HL-60/S4 treated with retinoic acid at 250 ng/mL for 4 days and 3 days (cell line): ENCODE measurements around the gene PRKCQ.

Experiments used
- in situ Hi-C: fragments of 300-500 bp; cut with MboI; formaldehyde crosslinking; loops from 2 replicates; pipeline ENCODE4 v1.7.0; 2022; ENCODE audit warnings: low sequenced_read_pairs

Gene PRKCQ

GRCh38 chr10:6570893-6571292, 9.2 kb downstream of the PRKCQ start:
- in situ Hi-C loops, result no loop called here

- in situ Hi-C loops, result no loop called here
These were observed 10.8 kb downstream of the PRKCQ start for GRCh38 chr10:6569259-6569658.

- in situ Hi-C loops, result no loop called here
These were observed 12.2 kb downstream of the PRKCQ start for GRCh38 chr10:6567884-6568283.

GRCh38 chr10:6567203-6567703, 12.8 kb downstream of the PRKCQ start:
- in situ Hi-C loops, result no loop called here

GRCh38 chr10:6565588-6565987, 14.5 kb downstream of the PRKCQ start:
- in situ Hi-C loops, result no loop called here

GRCh38 chr10:6564367-6564766, 15.7 kb downstream of the PRKCQ start:
- in situ Hi-C loops, result no loop called here

- in situ Hi-C loops, result no loop called here
These were observed 16.3 kb downstream of the PRKCQ start for GRCh38 chr10:6563731-6564130.

GRCh38 chr10:6563075-6563474, 17.0 kb downstream of the PRKCQ start:
- in situ Hi-C loops, result no loop called here

- in situ Hi-C loops, result no loop called here
These were observed 17.9 kb downstream of the PRKCQ start for GRCh38 chr10:6562221-6562620.

- in situ Hi-C loops, result no loop called here
These were observed 18.5 kb downstream of the PRKCQ start for GRCh38 chr10:6561552-6561951.

GRCh38 chr10:6558759-6559461, 21.2 kb downstream of the PRKCQ start:
- in situ Hi-C loops, result no loop called here

- in situ Hi-C loops, result no loop called here
These were observed 21.8 kb downstream of the PRKCQ start for GRCh38 chr10:6558272-6558671.

- in situ Hi-C loops, result no loop called here
These were observed 26.1 kb downstream of the PRKCQ start for GRCh38 chr10:6553937-6554336.

- in situ Hi-C loops, result no loop called here
These were observed 36.6 kb downstream of the PRKCQ start for GRCh38 chr10:6543431-6544005.

GRCh38 chr10:6542999-6543430, 37.1 kb downstream of the PRKCQ start:
- in situ Hi-C loops, result no loop called here

- in situ Hi-C loops, result no loop called here
These were observed 40.2 kb downstream of the PRKCQ start for GRCh38 chr10:6539833-6540232.

- in situ Hi-C loops, result no loop called here
These were observed 42.3 kb downstream of the PRKCQ start for GRCh38 chr10:6537770-6538169.

- in situ Hi-C loops, result no loop called here
These were observed 44.0 kb downstream of the PRKCQ start for GRCh38 chr10:6536102-6536501.

- in situ Hi-C loops, result no loop called here
These were observed 44.8 kb downstream of the PRKCQ start for GRCh38 chr10:6535156-6535764.

GRCh38 chr10:6532321-6532720, 47.8 kb downstream of the PRKCQ start:
- in situ Hi-C loops, result no loop called here

- in situ Hi-C loops, result no loop called here
These were observed 49.1 kb downstream of the PRKCQ start for GRCh38 chr10:6530966-6531365.

GRCh38 chr10:6530211-6530840, 49.8 kb downstream of the PRKCQ start:
- in situ Hi-C loops, result no loop called here
